Lung (tissue), 12 donors: ENCODE measurements around the gene CFAP99. TPM values are rescaled to one million over a fixed set of nuclear protein-coding genes. Genes with fewer than 3 reads are reported as not detected.

Experiments
- ATAC-seq: fragments of 200-7000 bp; cut with Tn5 transposase; one replicate; pipeline ENCODE4 v1.9.1; 2020; ENCODE audit warnings: moderate number of reproducible peaks; ENCODE audit not compliant: insufficient read depth, low FRiP score
- DNase-seq, 3 donors: peaks; one replicate each; pipeline ENCODE4 v3.0.0-alpha.2; 2013 to 2017
- H3K27ac ChIP-seq, 2 donors: one replicate each; pipeline ENCODE4 v1.5.1; 2013; ENCODE audit warnings: mild to moderate bottlenecking in 2 of 2, moderate library complexity in 2 of 2, control low read depth in 1 of 2, inconsistent platforms in 1 of 2, low read depth in 1 of 2, low read length in 1 of 2
- H3K27me3 ChIP-seq, 3 donors: one replicate each; pipeline ENCODE4 v1.5.1; 2013; ENCODE audit warnings: low read length in 2 of 3; ENCODE audit not compliant: control insufficient read depth in 3 of 3, insufficient read depth in 3 of 3
- H3K36me3 ChIP-seq, 4 donors: one replicate each; pipeline ENCODE4 v1.5.1; 2013; ENCODE audit warnings: low read length in 4 of 4, mild to moderate bottlenecking in 1 of 4, moderate library complexity in 1 of 4; ENCODE audit not compliant: control insufficient read depth in 4 of 4, insufficient read depth in 4 of 4
- H3K4me1 ChIP-seq, 5 donors: one replicate each; pipeline ENCODE4 v1.5.1; 2013; ENCODE audit warnings: low read length in 5 of 5, mild to moderate bottlenecking in 2 of 5, moderate library complexity in 1 of 5; ENCODE audit not compliant: control insufficient read depth in 5 of 5, insufficient read depth in 5 of 5
- H3K4me3 ChIP-seq: one replicate; pipeline ENCODE4 v1.5.1; 2013; ENCODE audit warnings: mild to moderate bottlenecking, control low read depth, moderate library complexity
- H3K9ac ChIP-seq, 2 donors: one replicate each; pipeline ENCODE4 v1.5.1; 2013; ENCODE audit warnings: low read length in 2 of 2, control low read depth in 1 of 2; ENCODE audit not compliant: insufficient read depth in 1 of 2
- H3K9me3 ChIP-seq, 4 donors: one replicate each; pipeline ENCODE4 v1.5.1; 2013; ENCODE audit warnings: low read length in 3 of 4, mild to moderate bottlenecking in 1 of 4, moderate library complexity in 1 of 4; ENCODE audit not compliant: control insufficient read depth in 4 of 4, insufficient read depth in 3 of 4
- CTCF ChIP-seq: IDR thresholded peaks from 2 replicates; pipeline ENCODE4 v1.5.1; 2012; ENCODE audit warnings: mild to moderate bottlenecking; ENCODE audit errors: control extremely low read depth, extremely low read depth
- WGBS, 2 donors: extraction: QIAGEN DNeasy Blood & Tissue Kit; methylation state at CpG; one replicate each; pipeline ENCODE4 v1.1.7; 2013; 5-methylcytosine and 5-hydroxymethylcytosine counted together
- polyA plus RNA-seq, 2 donors: library from polyadenylated mRNA; stranded (reverse); fragments of 200-250 nt; gene quantifications; one replicate each; pipeline ENCODE4 v1.2.1, GENCODE V29; 2013
- total RNA-seq, 2 donors: library from RNA; depleted of rRNA in 1 of 2; stranded (reverse); fragments of >200 nt in 1 of 2; gene quantifications; one replicate each; pipeline ENCODE4 v1.2.1, GENCODE V29; 2014 to 2021
- donor health status: control.
- donor health status: control.
- donor health status: Bipolar disorder and iron deficiency.
- donor health status: healthy.
- donor health status: DM: yes; HTN: yes; CAD: no.

CFAP99 gene
- total and polyA plus RNA-seq, 4 donors: 2.1 to 12.1 (median 2.3) TPM

DNA sequence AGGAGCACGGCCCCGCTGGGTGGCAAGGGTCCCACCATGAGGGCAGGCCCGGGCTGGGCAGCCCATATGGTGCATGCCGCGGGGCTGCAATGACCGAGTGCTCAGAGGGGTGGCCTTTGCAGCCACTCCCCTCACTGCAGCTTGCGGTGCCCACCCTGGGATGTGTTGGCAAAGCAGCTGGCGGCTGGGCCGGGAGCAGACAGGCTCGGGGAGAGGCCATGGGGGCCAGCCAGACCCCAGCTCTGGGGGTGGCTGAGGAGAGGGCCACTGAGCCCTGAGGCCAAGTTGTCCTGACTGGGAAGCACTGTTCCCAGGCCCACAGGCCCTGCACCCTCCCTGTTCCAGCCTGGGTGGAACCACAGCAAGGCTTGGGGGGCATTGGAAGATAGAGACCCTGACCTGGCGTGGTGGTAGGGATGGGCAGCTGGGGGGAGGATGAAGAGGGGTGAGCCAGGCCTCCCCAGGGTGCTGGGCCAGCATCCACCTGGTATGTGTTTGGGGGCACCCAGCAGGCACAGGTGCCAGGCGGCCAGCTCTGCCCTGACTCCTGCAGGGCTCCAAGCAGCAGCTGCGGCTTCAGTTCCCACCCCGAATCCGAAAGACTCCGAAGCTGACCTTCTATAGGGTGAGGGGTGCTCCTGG, 31.8 kb downstream of the CFAP99 start:
- Histone ChIP-seq H3K36me3 (no peaks in the 10 kb centered on the region), H3K9ac (no peak overlapping the region), H3K9me3 (no peaks in the 10 kb centered on the region), H3K4me3 (no peak overlapping the region), H3K27ac (no peak overlapping the region), H3K4me1 (no peaks in the 10 kb centered on the region), H3K27me3 (no peaks in the 10 kb centered on the region)
- ATAC-seq (no peak), DNase-seq (no peak)
- WGBS, 2 donors: 88 to 90% methylated on average over 16 of the region's 16 CpGs
- no peak for TF ChIP-seq CTCF

- no peak for TF ChIP-seq CTCF
- ATAC-seq (no peak), DNase-seq (no peak)
- Histone ChIP-seq H3K9me3 (no peaks in the 10 kb centered on the region), H3K9ac (no peak overlapping the region), H3K27ac (no peak overlapping the region), H3K36me3 (no peaks in the 10 kb centered on the region), H3K4me3 (no peak overlapping the region), H3K4me1 (no peaks in the 10 kb centered on the region), H3K27me3 (no peaks in the 10 kb centered on the region)
- WGBS, 2 donors: 81 to 86% methylated on average over 10 of the region's 10 CpGs
Observed at GRCh38 chr4:2451036-2451520, 32.3 kb downstream of the CFAP99 start.

- ATAC-seq: no peak
- no peaks in the 10 kb centered on the region for H3K36me3 ChIP-seq
- no peak overlapping the region for H3K9ac ChIP-seq
- no peak overlapping the region for H3K27ac ChIP-seq
- no peak for DNase-seq
- no peak overlapping the region for H3K4me3 ChIP-seq
- H3K27me3 ChIP-seq: no peaks in the 10 kb centered on the region
- WGBS, 2 donors: 82 to 89% methylated on average over 25 of the region's 25 CpGs
- H3K9me3 ChIP-seq: no peaks in the 10 kb centered on the region
- no peaks in the 10 kb centered on the region for H3K4me1 ChIP-seq
- TF ChIP-seq CTCF: no peak
Observed at GRCh38 chr4:2451821-2452785, 33.3 kb downstream of the CFAP99 start.
